Hypothalamus (tissue), 51 donors: ENCODE data around the gene MGLL.

Experiments used
- DNase-seq, 51 donors: peaks; one replicate each; lab custom pipeline; 2025; lab: John Stamatoyannopoulos, UW

Gene MGLL

DNA sequence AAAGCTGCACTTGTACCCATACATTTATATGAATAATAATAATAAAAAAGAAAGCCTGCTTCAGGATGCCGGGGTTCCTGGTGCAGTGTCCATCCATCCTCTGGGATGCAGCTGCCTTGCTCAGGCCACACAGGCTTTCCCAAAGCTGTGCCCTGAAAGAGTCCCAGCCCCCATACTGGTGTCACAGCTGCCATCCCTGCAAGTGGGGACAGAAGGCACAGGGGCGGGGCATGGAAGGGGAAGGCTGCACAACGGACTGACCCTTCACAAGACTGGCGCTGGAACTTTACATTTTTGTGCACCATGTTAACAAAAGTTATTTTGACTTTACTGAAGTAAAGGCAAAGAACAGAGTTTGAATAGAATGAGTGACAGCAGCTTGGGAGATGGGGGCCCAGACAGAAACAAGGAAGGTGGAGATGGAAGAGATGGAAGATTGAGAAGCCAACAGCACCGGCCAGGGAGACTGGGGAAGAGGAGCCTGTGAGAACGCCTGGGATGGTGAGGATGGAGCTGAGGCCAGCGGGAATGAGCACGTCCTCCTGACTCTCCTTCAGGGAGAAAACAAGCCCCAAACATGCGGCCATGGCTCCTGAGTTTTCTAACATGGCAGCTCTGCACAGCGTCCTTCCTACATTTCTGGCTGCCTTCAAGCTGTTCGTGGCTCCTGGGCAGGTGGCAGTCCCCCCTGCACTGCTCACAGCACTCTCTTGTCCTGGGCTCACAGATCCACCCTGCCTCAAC is 76.5 kb downstream of the MGLL start:
- DNase-seq: no peak

DNA sequence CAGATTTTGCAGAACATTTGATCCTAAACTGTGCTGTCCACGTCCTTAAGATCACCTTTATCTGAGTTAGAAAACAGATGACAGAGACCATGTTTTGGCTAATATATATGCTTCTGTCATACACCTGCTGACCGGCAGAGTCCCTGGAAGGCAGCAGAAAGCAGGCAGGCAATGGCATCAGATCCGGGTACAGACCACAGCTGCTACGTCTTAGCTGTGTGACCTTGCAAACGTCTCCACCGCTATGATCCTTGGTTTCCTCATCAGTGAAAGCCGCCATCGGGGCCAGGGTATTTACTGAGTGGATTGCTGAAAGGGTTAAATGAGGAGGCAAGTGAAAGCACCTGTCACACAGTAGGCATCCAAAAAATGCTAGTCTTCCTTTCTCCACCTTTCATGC is 77.4 kb downstream of the MGLL start:
- no peak for DNase-seq

DNA sequence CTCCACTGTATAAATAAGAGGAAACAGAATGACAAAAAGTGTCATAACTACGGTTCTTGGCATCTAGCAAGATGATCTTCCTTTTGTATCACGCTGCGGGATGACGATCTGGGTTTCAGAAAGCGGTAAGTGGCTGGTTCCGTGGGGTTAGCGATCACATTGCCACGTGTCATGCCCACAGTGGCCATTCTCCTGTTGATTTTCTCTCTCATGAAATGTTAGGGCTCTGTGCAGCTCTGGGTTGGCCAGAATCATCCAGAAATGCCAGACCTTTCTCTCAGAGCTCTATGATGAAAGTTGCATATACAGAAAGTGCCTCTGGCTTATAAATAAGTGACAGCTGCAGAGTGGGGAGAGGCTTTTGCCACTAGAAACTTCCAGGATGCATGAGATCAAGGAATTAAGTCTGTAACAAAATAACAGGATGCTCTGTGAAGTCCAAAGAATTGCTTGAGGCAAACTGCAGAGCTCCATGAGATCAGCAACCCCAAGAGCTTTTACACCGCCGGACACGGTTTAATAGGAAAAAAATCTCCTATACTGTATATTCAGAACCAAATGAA is 78.0 kb downstream of the MGLL start:
- no peak for DNase-seq

DNA sequence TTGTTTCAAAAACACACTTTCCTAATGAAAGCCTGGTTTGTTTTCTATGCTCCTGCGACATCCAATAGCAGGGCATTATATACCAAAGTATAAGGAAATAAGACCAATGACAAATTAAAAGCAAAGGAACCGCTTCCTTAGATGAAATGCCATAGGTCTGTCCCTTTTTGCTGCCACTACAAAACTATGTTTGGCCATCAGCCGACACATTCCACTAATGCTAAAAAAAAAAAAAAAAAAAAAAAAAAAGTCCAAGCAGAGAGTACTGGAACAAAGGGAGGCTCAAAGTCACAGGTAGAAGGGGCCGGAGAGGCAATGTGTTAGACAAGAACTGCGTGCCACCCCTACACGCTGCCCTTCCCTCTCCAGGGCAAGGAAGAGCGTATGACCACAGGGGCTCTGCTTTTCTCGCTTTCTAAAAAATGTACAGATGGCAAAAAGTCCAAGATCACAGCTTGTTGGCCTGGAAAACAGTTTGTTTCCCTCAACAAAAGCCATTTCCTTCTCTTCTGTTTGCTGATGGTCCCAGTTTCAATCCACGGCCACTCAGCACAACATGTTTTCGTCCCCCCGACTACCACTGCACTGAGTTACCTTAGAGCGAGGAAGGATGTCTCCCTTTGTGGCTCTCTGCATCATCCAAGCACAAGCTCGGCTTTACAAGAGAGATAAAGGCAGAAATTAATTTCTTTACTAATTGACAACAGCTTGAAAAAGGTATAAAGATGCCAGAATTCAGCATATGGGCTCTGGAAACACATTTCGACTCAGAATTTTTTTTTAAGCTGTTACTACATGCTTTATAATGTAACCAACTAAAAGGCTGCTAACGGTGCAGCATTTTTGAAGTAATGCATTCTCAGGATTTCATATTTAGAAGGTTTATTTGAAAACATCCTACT is 78.7 kb downstream of the MGLL start:
- DNase-seq: no peak

DNA sequence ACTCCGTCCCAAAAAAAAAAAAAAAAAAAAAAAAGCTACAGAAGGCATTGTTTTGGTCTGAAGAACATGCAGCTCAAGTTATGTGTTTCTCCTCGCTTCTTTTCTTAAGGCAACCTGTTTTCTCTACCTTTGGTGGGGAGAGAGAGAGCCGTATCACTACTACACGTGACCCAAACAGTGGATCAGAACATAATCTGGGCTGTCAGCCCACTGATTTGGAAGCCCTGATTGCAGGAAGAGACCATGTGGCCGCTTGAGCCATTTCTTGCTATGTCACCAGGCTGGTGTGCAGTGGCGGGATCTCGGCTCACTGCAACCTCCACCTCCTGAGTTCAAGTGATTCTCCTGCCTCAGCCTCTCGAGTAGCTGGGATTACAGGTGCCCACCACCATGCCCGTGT is 79.7 kb downstream of the MGLL start:
- no peak for DNase-seq

DNA sequence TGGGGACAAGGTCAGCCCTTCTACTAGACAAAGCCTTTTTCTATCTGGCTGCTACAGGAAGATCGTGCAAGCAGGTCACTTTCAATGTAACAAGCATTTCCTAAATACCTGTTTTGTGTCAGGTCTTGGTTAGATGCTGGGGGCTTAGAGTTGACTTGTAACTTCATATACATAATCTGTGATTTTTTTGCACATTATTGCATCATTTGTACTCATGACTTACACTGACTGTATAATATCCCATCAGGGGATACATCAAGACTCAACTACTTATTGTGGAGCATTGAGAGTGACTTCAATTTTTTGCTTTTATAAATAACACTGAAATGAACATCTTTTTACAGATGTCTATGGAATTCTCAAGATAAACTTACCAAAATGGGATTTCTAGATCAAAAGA is 80.6 kb downstream of the MGLL start:
- DNase-seq: no peak

DNA sequence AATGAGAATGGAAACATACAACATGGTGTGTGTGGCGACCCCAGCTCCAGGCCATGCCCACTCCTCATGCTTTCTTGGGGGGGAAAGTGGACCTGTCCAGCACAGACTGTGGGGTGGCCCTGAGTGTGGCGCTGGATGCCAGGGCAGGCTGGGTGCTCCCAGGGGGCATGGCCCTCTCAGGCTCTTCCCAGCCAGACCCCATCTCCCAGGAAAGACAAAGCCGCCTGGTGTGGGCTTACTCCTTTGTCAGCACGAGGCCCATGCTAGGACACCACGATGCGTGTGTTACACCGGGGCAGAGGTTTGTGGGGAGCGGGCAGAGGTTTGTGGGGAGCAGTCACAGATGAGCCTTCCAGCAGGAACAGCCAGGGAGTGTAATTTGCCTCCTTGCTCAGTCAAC is 81.1 kb downstream of the MGLL start:
- DNase-seq: no peak

DNA sequence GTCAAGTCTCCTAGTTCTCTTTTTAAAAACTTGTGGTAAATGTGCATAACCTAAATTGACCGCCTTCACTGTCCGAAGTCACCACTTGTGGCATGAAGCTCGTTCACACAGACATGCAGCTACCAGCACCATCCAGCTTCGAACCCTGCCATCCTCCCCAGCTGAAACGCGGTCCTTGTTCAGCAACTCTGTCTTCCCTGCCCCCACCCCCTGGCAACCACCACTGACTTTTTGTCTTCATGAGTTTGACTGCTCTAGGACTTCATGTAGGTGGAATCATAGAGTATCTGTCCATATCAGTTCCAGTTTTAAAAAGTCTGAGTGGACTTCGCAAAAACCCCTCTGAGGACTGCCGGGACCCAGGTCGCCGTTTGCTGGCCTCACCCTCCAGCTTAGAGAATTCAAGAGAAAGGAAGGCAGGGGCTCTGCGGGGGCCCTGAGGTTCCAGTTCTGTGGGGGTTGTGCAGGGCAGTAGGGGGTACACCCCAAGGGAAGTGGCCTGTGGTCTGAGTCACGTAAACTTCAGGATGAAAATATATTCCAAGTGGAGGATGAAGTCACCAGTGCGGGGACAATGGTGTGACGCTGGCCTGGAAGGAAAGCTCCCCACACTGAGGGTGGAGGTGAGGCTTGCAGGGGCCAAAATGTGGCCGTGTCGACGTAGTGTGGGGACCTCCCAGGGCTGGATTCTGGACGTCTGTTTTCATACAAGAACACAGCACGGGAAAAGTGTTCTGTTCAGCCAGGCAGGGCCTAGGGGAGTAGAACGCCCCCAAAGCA is 82.0 kb downstream of the MGLL start:
- no peak for DNase-seq

DNA sequence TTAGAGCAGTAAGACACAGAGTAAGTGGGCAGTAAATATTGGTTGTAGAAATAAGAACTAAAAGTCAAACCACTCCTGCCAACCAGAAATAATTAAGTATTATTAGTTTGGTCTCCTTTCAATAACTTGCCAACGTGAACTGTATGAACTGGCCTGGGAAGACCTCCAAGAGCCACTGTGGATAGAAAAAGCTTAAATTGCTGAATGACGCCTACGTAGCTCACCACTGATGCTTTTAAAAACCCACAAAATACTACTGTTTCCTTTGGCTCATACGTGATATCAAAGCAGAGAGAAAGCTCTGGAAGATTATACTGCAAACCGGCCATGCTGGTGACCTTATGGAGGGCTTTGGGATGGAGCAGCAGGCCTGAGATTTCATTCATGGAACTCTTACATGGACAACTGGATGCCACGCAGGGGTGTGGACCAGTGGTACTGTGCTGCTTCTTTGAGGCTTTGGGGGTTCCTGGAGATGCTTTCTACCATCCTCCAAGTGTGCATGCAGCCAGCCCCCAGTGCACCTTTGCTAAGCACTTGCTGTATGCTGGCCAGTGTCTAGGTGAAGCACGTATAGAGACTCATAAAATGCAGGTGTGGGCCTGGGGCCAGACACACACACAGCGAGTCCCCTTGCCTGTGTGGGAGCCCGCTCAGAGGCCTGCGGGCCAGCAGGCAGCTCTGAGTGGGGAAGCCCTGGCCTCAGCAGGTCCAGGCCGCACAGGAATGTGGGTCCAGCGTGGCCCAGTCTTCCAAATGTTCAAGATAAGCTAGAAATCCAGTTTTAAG is 82.8 kb downstream of the MGLL start:
- no peak for DNase-seq

DNA sequence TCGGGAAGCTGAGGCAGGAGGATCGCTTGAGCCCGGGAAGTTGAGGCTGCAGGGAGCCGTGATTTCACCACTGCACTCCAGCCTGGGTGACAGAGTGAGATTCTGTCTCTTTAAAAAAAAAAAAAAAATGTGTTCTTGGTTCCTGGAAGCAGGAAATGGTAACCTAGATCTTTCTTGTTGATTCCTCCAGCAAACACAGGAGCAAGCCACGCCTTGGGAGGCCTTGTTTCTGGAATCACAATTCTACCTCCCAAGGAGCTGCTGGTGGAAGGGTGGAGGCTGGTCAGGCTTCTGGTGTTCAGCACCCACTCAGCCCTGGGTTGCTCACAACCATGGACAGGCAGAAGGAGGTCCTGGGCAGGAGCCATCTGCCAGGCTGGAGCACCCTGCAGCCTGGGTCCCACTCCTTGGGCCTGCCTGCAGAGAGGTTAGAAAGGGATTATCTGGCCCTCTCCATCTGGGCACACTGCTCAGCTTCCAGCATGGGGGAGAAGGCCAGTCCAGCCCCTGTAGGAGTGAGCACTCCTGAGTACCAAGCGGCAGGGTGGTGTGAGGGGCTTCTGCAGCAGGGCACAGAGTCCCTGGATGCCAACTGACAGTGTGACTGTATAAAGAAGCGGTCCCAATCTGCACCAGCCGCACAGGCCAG is 84.0 kb downstream of the MGLL start:
- no peak for DNase-seq

DNA sequence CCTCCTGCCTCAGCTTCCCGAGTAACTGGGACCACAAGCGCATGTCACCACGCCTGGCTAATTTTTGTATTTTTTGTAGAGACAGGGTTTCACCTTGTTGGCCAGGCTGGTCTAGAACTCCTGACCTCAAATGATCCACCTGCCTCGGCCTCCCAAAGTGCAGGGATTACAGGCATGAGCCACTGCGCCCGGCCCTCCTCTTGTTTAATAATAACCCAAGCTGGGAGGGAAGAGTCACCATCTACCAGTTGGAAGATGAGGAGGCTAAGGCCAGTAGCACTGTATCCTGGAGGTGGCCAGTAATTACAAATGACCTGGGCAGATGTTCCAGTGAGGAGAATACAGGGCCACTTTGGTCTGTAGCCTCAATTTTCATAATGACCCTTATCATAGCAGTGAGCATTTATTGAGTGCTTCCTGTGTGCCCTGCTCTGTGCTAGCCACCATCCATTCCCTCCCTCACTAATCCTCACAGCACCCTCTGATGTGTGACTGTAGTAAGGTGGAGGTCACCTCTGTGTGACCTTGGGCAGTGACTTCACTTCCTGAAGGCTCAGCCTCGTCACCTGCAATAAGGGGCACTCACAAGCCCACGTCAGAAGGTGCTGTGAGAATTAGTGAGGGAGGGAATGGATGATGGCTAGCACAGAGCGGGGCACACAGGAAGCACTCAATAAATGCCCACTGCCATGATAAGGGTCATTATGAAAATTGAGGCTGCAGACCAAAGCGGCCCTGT is 85.3 kb downstream of the MGLL start:
- DNase-seq: no peak

DNA sequence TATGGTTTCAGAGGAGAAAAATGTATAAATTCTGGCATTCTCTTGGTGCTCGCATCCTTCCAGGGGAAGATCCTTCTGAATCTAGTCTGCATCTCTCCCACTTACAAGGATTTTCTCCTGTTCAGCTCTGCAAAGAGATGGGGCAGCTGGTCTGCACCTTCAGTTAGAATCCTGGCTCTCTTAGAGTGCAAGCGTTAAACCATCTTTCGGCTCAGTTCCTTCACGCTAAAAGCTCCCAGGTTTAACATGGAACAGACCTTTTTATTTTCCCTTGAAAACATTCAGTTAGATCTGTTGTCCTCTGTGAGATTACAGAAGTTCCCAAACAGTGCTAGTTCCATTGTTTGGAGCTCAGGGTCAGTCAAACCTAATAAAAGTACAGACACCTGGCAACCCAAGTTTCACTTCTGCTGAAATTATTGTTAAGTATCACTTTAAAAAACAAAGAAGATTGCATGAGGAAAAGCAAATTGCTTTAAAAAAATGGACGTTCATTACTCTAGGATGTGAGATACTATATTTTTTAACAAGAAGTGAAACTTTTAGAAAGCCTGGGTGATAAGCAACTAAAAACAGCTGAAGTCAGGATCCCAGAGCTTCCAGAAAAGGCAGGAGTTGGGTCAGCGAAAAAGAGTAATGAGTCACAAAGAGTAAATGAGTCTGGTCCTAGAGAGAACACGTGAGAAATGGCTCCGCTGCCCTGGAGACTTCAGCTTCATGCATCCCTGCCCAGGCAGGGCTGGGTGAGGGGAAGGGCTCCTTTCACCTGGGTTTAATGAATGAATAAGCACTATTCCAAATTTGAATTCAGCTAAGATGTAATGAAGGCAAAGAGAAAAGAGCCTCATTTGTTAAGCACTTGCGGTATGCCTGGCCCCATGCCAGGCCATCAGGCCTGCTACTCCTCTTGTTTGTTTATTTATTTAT is 86.3 kb downstream of the MGLL start:
- DNase-seq: peak in 4 of 51 donors; percentile 23 to 38 (median 32)

DNA sequence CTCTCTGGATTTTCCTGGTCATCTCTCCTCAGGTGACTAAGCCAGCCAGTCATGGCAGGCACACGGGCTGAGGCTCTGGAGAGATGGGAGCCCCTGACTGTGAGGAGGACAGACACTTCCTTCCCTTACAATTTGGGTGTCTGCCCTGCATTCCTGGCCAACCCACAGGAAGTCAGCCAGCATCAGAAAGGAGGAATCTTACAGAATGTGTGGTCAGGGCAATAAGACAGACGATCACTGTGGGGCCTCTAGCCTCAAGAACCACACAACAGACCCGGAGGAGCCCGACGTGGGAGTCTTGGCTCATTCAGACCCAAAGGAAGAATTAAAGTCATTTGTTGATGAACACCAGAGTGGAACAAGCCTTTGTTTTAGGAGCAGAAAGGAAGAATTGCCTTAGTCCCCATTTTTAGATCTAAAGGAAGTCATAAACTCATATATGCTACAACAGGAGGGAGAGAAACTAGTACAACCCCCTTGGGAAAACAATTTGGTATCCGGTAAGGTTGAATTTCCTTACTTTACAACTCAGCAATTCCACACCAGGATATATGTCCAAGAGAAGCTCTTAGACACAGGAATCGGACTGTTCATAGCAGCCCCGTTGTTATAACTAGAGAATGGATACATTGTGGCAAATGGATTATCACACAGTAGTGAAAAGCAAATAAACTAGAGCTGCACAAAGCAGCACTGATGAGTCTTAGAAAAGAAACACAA is 87.4 kb downstream of the MGLL start:
- DNase-seq: peak in 7 of 51 donors; percentile 6 to 26 (median 20)

DNA sequence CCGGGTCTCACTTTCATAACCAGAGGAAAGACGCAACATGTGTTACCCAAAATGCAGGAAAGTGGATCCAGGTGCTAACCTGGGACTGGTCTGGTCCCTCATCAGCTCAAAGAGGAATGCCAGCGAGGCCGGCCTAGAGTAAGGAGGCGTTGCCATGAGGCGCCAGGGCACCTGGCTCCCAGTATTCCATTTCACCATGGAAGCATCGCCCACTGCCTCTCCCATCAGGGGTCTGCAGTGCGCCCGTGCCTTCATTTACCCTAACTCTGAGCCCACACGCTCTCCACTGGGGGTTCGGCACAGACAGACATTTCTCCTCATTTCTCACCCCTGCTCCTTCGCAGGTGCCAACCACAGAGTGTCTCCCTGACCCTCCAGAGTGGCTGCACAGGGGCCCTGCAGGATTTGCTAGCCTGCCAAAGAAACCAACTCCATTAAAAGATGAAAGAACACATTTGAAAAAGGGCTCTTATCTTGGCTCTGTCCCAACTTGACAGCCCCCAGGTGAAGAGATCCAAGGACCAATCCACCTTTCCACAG is 88.1 kb downstream of the MGLL start:
- no peak for DNase-seq

DNA sequence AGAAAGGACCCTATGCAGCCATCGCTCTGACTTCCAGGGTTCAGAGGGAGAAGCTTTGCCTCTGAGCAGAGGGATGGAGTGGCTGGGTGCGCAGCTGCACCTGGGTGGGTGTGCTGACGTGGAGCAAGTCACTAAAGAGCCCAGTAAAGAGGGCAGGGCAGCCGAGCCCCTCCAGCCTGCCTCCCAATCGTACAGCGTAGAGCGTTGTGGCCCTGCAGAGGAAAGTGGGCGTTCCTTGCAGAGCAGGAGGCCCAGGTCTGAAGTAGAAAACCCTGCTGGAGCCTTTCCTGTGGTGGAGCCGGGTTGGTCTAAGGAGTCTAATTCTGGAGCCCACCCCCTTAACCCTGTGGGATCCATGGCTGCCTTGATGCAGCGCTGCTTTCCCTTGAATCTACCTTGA is 88.5 kb downstream of the MGLL start:
- no peak for DNase-seq

DNA sequence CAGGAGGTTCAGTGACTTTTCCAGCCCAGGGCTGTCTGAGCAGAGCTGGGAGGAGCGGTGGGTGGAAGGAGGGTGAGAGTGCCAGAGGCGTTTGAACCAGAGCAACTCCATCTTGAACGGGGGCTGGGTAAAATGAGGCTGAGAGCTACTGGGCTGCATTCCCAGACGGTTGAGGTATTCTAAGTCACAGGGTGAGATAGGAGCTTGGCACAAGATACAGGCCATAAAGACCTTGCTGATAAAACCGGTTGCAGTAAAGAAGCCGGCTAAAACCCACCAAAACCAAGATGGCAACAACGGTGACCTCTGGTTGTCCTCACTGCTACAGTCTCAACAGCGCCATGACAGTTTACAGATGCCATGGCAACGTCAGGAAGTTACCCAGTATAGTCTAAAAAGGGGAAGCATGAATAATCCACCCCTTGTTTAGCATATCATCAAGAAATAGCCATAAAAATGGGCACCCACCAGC is 89.4 kb downstream of the MGLL start:
- no peak for DNase-seq

DNA sequence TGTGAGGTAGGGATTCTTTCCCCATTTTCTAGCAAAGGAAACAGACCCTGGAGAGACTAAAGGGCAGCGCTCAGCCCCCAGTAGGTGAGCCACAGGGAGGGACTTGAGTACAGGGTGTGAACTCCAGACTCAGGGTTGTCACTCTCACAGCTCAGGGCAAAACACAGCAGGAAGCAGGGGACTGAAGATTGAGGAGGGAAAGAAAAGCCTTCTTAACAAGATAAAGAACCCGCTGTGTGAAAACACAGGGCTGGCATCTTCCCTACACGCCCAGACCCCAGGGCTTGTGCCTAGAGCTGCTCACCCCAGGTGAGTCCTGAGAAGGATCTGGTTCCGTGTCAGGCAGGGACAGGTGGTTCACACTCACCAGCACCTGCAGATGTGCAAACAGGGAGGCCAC is 90.0 kb downstream of the MGLL start:
- no peak for DNase-seq
